ENCODE data around the gene OTOA. TPM values are rescaled to one million over a fixed set of nuclear protein-coding genes. Genes with fewer than 3 reads are reported as not detected.

OTOA gene
- total and polyA plus RNA-seq, 9 donors: 0.04 to 0.47 (median 0.15) TPM; not detected in 4

DNA sequence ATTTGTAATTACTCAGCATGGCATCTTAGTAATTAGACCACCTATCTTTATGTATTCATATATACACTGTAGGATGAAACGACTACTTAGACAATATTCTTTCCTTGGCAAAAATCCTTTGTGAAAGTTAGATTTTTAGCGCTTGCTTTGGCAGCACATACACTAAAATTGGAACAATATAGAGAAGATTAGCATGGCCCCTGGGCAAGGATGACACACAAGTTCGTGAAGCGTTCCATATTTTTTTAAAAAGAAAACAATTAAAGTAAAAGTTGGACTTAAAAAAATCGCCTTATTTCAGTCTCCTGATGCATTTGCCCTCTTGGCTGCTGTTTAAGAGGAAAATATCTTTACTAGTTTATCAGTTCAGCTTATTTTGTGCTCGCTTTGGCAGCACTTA, 21.9 kb upstream of the OTOA start:
- WGBS, 3 donors: 33 to 40% (median 36%) methylated on average over 6 of the region's 6 CpGs
- Histone ChIP-seq H3K27ac (no peak overlapping the region), H3K36me3 (no peaks in the 10 kb centered on the region), H3K4me3 (no peak overlapping the region), H3K9me3 (no peaks in the 10 kb centered on the region), H3K4me1 (ENCODE audit: insufficient read depth) (peaks cover 5% of the 10 kb centered on the region), H3K27me3 (no peaks in the 10 kb centered on the region)
- intact Hi-C loops (cut with DNase I): no loop called here
- TF ChIP-seq, protein P1, sequence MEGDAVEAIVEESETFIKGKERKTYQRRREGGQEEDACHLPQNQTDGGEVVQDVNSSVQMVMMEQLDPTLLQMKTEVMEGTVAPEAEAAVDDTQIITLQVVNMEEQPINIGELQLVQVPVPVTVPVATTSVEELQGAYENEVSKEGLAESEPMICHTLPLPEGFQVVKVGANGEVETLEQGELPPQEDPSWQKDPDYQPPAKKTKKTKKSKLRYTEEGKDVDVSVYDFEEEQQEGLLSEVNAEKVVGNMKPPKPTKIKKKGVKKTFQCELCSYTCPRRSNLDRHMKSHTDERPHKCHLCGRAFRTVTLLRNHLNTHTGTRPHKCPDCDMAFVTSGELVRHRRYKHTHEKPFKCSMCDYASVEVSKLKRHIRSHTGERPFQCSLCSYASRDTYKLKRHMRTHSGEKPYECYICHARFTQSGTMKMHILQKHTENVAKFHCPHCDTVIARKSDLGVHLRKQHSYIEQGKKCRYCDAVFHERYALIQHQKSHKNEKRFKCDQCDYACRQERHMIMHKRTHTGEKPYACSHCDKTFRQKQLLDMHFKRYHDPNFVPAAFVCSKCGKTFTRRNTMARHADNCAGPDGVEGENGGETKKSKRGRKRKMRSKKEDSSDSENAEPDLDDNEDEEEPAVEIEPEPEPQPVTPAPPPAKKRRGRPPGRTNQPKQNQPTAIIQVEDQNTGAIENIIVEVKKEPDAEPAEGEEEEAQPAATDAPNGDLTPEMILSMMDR (IDR thresholded peaks at IDR 0.05): no peak
- TF ChIP-seq EP300 (IDR thresholded peaks at IDR 0.05): no peak
- TF ChIP-seq POLR2A (IDR thresholded peaks at IDR 0.05): no peak
- no peak for DNase-seq

DNA sequence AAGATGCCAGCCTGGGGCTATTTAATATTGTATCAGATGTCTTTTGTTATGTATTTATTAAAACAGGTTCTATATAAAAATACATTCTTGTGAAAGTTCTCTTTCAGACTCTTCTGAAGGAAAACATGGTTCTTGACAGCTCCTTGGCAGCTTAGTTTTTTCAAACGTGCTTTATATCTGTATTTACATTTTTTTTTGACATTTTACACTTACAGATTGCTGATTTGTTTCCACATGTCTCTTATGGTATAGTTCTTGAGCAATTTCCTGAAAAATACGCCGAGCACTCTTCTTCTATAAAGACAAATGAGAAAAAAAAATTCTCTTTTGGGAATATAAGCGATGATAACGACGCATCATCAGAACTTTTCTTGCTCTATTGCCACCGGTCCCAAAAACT, 20.9 kb upstream of the OTOA start:
- 68 to 80% (median 71%) methylated on average over 7 of the region's 7 CpGs for WGBS, 3 donors
- Histone ChIP-seq H3K36me3 (no peaks in the 10 kb centered on the region), H3K27ac (no peak overlapping the region), H3K4me3 (no peak overlapping the region), H3K9me3 (no peaks in the 10 kb centered on the region), H3K27me3 (no peaks in the 10 kb centered on the region), H3K4me1 (ENCODE audit: insufficient read depth) (peaks cover 10% of the 10 kb centered on the region)
- intact Hi-C loops (cut with DNase I): no loop called here
- no peak for DNase-seq
- TF ChIP-seq EP300 (IDR thresholded peaks at IDR 0.05) (no peak), POLR2A (IDR thresholded peaks at IDR 0.05) (no peak)
- TF ChIP-seq, protein P1 (IDR thresholded peaks at IDR 0.05): no peak

DNA sequence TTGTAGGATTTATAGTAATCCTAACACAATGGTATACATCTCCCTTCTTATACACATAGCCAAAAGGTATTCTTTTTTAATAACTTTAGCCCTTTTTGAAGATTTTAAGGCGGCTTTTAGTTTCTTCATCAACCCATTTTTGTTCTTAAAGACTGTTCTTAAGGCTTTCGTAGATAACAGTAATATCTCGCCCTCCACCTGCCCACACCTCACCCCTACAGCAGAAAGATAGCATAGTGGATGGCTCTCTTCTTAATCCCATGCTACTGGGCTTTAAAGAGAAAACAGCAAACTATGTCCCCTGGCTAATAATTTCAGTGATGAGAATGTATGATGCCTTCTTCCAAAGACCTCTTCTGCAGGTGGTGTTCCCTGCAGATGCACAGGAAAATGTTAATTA, 20.0 kb upstream of the OTOA start:
- 97 to 98% (median 98%) methylated on average over 3 of the region's 3 CpGs for WGBS, 3 donors
- H3K27me3 ChIP-seq: no peaks in the 10 kb centered on the region
- H3K9me3 ChIP-seq: no peaks in the 10 kb centered on the region
- no peak overlapping the region for H3K4me3 ChIP-seq
- DNase-seq: no peak
- TF ChIP-seq POLR2A (IDR thresholded peaks at IDR 0.05) (no peak), EP300 (IDR thresholded peaks at IDR 0.05) (no peak)
- TF ChIP-seq, protein P1 (IDR thresholded peaks at IDR 0.05): no peak
- no peaks in the 10 kb centered on the region for H3K36me3 ChIP-seq
- intact Hi-C loops (cut with DNase I): no loop called here
- peaks cover 10% of the 10 kb centered on the region for H3K4me1 ChIP-seq (ENCODE audit: insufficient read depth)
- H3K27ac ChIP-seq: no peak overlapping the region

DNA sequence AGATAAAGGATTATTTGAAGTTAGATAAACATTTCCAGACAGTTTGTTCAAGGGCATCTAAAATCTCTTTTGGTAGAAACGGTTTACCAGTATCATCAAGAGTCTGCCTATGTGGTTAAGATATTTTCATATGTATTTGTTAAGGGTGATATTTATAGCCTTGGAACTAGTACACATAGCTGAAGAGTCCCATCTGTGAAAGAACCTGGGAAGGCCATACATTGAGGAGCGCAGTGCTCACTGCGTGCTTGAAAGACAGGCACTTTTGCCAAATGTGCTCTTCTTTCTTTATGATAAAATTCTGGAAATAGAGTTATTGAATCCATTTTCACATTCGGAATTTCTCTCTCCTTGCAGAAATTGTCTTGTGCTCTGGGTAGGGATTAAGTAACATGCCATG, 19.1 kb upstream of the OTOA start:
- Histone ChIP-seq H3K36me3 (no peaks in the 10 kb centered on the region), H3K4me1 (ENCODE audit: insufficient read depth) (peaks cover 10% of the 10 kb centered on the region), H3K27me3 (no peaks in the 10 kb centered on the region), H3K9me3 (no peaks in the 10 kb centered on the region), H3K27ac (peak overlapping the region in 1 of 2 donors; percentile 63), H3K4me3 (peak overlapping the region; percentile 2)
- DNase-seq: no peak
- 49 to 60% (median 53%) methylated on average over 4 of the region's 4 CpGs for WGBS, 3 donors
- intact Hi-C loops (cut with DNase I): no loop called here
- TF ChIP-seq EP300 (IDR thresholded peaks at IDR 0.05) (no peak), POLR2A (IDR thresholded peaks at IDR 0.05) (no peak)
- TF ChIP-seq, protein P1 (IDR thresholded peaks at IDR 0.05): no peak

Data from ovary (tissue), 9 donors.